DND-41 (cell line): ENCODE results near the gene NDUFC2.
"Not testable (repeated sequence)": the region's sequence is repeated elsewhere in the genome, so short reads cannot be mapped to it uniquely, and the experiment has no call there.

Source experiments
- ATAC-seq: fragments of 200-7000 bp; cut with Tn5 transposase; 3 replicates; pipeline ENCODE4 v1.9.1; 2021; ENCODE audit warnings: low read depth; ENCODE audit not compliant: insufficient read depth
- DNase-seq: peaks from one replicate; pipeline ENCODE4 v3.0.0-alpha.2; 2020
- H2AFZ ChIP-seq: 2 replicates; pipeline ENCODE4 v1.6.0; 2012; ENCODE audit warnings: low read depth, low read length
- H3K27ac ChIP-seq: 2 replicates; pipeline ENCODE4 v1.5.1; 2012; ENCODE audit warnings: low read length, inconsistent platforms
- H3K27me3 ChIP-seq: fragments of 200-600 bp; sonication (generic); 2 replicates; pipeline ENCODE4 v1.6.0; 2012; ENCODE audit warnings: low read length, mild to moderate bottlenecking, inconsistent platforms; ENCODE audit not compliant: insufficient read depth, poor library complexity
- H3K36me3 ChIP-seq: 2 replicates; pipeline ENCODE4 v1.5.1; 2012; ENCODE audit warnings: low read length, inconsistent platforms; ENCODE audit not compliant: insufficient read depth
- H3K4me1 ChIP-seq: 2 replicates; pipeline ENCODE4 v1.5.1; 2012; ENCODE audit warnings: mild to moderate bottlenecking, low read length; ENCODE audit not compliant: insufficient read depth
- H3K4me2 ChIP-seq: 2 replicates; pipeline ENCODE4 v1.6.0; 2012; ENCODE audit warnings: mild to moderate bottlenecking, moderate library complexity, low read length, inconsistent platforms; ENCODE audit not compliant: insufficient read depth
- H3K4me3 ChIP-seq, 2 experiments: fragments of 200-600 bp in 1 of 2; shearing (Covaris generic) in 1 of 2; 2 replicates each; pipeline ENCODE4 v1.5.1; 2012 to 2016; ENCODE audit warnings: inconsistent platforms in 2 of 2, low read length in 2 of 2, mild to moderate bottlenecking in 2 of 2, low read depth in 1 of 2, moderate library complexity in 1 of 2
- H3K79me2 ChIP-seq: 2 replicates; pipeline ENCODE4 v1.6.0; 2012; ENCODE audit warnings: low read length, inconsistent platforms; ENCODE audit not compliant: insufficient read depth
- H3K9ac ChIP-seq: 2 replicates; pipeline ENCODE4 v1.6.0; 2012; ENCODE audit warnings: low read depth, mild to moderate bottlenecking, inconsistent platforms, low read length, moderate library complexity
- H3K9me3 ChIP-seq: 2 replicates; pipeline ENCODE4 v1.5.1; 2012; ENCODE audit warnings: low read length, moderate library complexity, mild to moderate bottlenecking, inconsistent platforms; ENCODE audit not compliant: insufficient read depth, severe bottlenecking
- H4K20me1 ChIP-seq: 2 replicates; pipeline ENCODE4 v1.6.0; 2012; ENCODE audit warnings: low read length; ENCODE audit not compliant: insufficient read depth
- EZH2 ChIP-seq: IDR thresholded peaks from 3 replicates; pipeline ENCODE4 v1.6.1; 2012; ENCODE audit warnings: borderline replicate concordance, low read depth, mild to moderate bottlenecking, moderate library complexity, low read length, inconsistent platforms; ENCODE audit not compliant: severe bottlenecking
- TF ChIP-seq, protein P1 (sequence below): IDR thresholded peaks from 2 replicates; pipeline ENCODE4 v1.5.1; 2012; ENCODE audit warnings: borderline replicate concordance, low read length, moderate library complexity, mild to moderate bottlenecking; ENCODE audit not compliant: poor library complexity, severe bottlenecking; ENCODE audit errors: extremely low read depth

Gene NDUFC2

GRCh38 chr11:78078218-78079167 is 1.2 kb downstream of the NDUFC2 start:
- H3K79me2 ChIP-seq = peaks cover 65% of the 10 kb centered on the region
- no peaks in the 10 kb centered on the region for H3K27me3 ChIP-seq
- H3K4me1 ChIP-seq = peaks cover 55% of the 10 kb centered on the region
- H2AFZ ChIP-seq = peak overlapping the region; percentile 93
- peak overlapping the region; percentile 70 for H3K4me2 ChIP-seq
- peaks cover 22% of the 10 kb centered on the region for H4K20me1 ChIP-seq
- ATAC-seq (0 out of 3 replicates have a peak, but pooled peaks have one; percentile 25), DNase-seq (no peak)
- H3K27ac ChIP-seq = peak overlapping the region; percentile 92
- H3K36me3 ChIP-seq = peaks cover 22% of the 10 kb centered on the region
- TF ChIP-seq, protein P1, sequence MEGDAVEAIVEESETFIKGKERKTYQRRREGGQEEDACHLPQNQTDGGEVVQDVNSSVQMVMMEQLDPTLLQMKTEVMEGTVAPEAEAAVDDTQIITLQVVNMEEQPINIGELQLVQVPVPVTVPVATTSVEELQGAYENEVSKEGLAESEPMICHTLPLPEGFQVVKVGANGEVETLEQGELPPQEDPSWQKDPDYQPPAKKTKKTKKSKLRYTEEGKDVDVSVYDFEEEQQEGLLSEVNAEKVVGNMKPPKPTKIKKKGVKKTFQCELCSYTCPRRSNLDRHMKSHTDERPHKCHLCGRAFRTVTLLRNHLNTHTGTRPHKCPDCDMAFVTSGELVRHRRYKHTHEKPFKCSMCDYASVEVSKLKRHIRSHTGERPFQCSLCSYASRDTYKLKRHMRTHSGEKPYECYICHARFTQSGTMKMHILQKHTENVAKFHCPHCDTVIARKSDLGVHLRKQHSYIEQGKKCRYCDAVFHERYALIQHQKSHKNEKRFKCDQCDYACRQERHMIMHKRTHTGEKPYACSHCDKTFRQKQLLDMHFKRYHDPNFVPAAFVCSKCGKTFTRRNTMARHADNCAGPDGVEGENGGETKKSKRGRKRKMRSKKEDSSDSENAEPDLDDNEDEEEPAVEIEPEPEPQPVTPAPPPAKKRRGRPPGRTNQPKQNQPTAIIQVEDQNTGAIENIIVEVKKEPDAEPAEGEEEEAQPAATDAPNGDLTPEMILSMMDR = no peak
- TF ChIP-seq EZH2 = no peak
- H3K9me3 ChIP-seq = no peaks in the 10 kb centered on the region
- H3K4me3 ChIP-seq = peak overlapping the region; percentile 73 to 88
- H3K9ac ChIP-seq = peak overlapping the region; percentile 92

DNA sequence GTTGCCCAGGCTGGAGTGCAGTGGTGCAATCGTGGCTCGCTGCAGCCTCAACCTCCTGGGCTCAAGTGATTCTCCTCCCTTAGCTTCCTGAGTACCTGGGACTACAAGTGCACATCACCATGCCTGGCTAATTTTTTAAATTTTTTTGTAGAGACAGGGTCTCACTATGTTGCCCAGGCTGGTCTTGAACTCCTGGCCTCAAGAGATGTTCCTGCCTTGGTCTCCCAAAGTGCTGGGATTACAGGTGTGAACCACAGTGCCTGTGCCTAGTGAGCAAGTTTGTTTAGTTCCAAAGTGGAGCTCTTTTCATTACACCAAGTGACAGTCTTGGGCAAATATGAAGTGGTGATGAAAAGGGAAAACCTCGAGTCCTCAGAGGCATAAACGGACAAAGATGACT is 2.1 kb downstream of the NDUFC2 start:
- Histone ChIP-seq H3K4me2 (peak overlapping the region; percentile 70), H3K9ac (peak overlapping the region; percentile 92)

DNA sequence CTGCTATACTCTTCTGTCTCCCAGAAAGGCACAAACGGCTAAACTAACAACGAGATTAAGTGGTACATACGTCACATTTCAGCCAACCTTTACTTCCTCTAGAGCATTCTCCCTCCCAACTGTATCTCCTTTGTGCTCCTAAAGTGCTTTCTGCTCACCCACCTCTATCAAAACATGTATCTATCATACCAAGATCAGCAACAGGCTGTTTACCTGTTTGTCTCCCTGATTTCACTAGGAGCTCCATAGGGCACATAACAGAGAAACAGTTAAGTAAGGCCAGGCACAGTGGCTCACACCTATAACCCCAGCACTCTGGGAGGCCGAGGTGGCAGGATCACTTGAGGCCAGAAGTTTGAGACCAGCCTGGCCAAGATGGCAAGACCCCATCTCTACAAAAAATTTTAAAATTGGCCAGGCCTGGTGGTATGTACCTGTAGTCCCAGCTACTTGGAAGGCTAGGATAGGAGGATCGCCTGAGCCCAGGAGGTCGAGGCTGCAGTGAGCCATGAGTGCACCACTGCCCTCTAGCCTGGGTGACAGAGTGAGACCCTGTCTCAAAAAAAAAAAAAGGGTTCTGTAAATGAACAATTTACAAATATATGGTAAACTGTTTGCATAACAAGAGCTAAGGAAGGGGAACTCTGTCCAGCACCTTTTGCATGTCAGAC is 2.8 kb downstream of the NDUFC2 start:
- Histone ChIP-seq H3K9ac (peak overlapping the region; percentile 92), H3K4me3 (peak overlapping the region in 1 of 2 experiments; percentile 73; a peak in 1 of 4 replicates), H3K4me1 (peaks cover 55% of the 10 kb centered on the region), H3K27ac (peak overlapping the region; percentile 48), H3K36me3 (peaks cover 33% of the 10 kb centered on the region), H3K79me2 (peaks cover 80% of the 10 kb centered on the region), H3K27me3 (no peaks in the 10 kb centered on the region), H4K20me1 (peaks cover 28% of the 10 kb centered on the region), H3K9me3 (no peaks in the 10 kb centered on the region), H2AFZ (no peak overlapping the region), H3K4me2 (peak overlapping the region; percentile 70)
- no peak for TF ChIP-seq EZH2
- TF ChIP-seq, protein P1 = no peak
- ATAC-seq = no peak
- DNase-seq = no peak

More for the DNA sequence above, 2.1 kb downstream of the NDUFC2 start:
- not testable (repeated sequence) for DNase-seq, ATAC-seq, H2AFZ ChIP-seq, H3K27me3 ChIP-seq, H3K9me3 ChIP-seq
- Histone ChIP-seq H4K20me1 (peaks cover 24% of the 10 kb centered on the region), H3K27ac (peak overlapping the region; percentile 92), H3K79me2 (peaks cover 74% of the 10 kb centered on the region), H3K36me3 (peaks cover 27% of the 10 kb centered on the region), H3K4me1 (peaks cover 55% of the 10 kb centered on the region), H3K4me3 (peak overlapping the region; percentile 73 to 88; a peak in 3 of 4 replicates)

GRCh38 chr11:78074756-78075155 is 4.9 kb downstream of the NDUFC2 start:
- H2AFZ ChIP-seq = no peak overlapping the region
- DNase-seq = no peak
- no peak overlapping the region for H3K9ac ChIP-seq
- peak overlapping the region; percentile 34; the same call in 1 of the 2 replicates for H3K4me2 ChIP-seq
- H4K20me1 ChIP-seq = peaks cover 30% of the 10 kb centered on the region
- peaks cover 93% of the 10 kb centered on the region for H3K79me2 ChIP-seq
- H3K9me3 ChIP-seq = no peaks in the 10 kb centered on the region
- ATAC-seq = no peak
- no peaks in the 10 kb centered on the region for H3K27me3 ChIP-seq
- peaks cover 38% of the 10 kb centered on the region for H3K4me1 ChIP-seq
- H3K27ac ChIP-seq = no peak overlapping the region
- H3K36me3 ChIP-seq = peaks cover 54% of the 10 kb centered on the region
- H3K4me3 ChIP-seq = peak overlapping the region in 1 of 2 experiments; percentile 7; a peak in 1 of 4 replicates
- no peak for TF ChIP-seq EZH2
- TF ChIP-seq, protein P1 = no peak
